Stimulated activated CD8-positive, alpha-beta memory T cell treated with anti-CD3 and anti-CD28 coated beads, Interleukin-2, amount 100 ng/mL, for 48 hours (primary cell): Measurements from ENCODE around the gene OR2W1.

Experiments
- DNase-seq, 2 donors: peaks; one replicate each; pipeline ENCODE4 v3.0.0-alpha.2; 2020; ENCODE audit warnings: low read depth in 2 of 2

The OR2W1 gene

GRCh38 chr6:28996844-28997510 lies 48.0 kb downstream of the OR2W1 start:
- DNase-seq, result no peak

GRCh38 chr6:28995093-28995650 lies 49.8 kb downstream of the OR2W1 start:
- DNase-seq, result no peak
